ENCODE measurements around the gene CPB2.

Gene CPB2

GRCh38 chr13:46104868-46105267 is at the start of gene CPB2:
Gene CPB2, minus strand, starts transcription at chr13:46105033. Its CDS starts 24 bp downstream, at chr13:46105009.
- no peak for DNase-seq

- DNase-seq: no peak
These were observed 49.4 kb upstream of the CPB2 start for GRCh38 chr13:46154136-46154801.

DNA sequence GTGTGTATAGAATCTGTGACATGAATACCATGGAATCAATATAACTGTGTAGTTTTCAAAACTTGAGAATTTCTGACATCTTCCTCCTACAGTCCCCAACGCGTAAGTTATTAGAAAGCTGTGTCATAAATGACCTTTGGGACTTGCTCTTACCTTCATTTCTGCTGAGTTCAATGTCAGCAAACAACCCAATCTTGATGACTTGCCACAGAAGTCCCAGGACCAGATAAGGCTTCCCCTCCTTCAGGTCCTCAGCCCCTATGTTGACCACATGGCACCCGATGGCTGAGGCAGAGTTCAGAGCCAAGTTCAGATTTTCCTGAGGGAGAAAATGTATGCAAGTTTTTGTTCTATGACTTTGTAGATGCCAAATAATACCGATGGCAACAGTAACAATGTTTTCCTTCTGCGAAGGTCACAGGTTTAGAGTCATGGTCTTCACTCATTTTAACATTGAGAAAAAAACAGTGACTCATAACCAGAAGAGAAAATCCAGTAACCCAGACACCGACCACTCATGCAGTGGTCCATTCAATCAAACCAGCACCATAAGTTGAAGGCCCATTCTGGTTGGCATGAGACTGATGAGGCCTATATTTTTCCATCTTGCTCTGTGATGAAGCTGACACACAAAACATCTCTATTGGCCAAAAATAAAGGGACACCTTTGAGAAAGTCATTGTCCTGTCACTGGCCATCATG is 47.9 kb upstream of the CPB2 start:
- DNase-seq: no peak

DNA sequence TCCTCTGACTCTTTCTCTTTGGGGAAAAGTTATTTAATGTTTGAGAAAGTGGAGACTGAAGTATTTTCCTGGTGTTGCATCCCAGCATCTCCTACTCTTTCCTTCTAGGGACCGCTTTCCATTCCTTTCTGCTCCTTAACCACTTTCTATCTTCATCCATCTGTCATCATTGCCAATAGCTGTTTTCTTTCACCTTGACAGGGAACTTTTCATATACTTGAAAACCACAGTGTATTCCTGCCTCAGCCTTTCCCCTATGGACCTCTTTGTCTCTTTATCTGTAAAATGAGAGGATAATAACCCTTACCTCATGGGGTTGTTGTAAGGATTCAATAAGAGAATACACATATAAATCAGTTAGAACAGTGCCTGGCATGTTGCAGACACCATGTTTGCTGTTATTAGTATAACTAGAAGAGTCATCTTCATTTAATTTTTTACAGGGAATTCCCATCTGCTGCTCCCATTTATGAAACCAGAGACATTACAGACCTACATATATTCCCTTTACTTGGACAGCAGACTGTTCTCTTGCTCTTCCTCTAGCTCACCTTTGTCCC is 45.4 kb upstream of the CPB2 start:
- no peak for DNase-seq

DNA sequence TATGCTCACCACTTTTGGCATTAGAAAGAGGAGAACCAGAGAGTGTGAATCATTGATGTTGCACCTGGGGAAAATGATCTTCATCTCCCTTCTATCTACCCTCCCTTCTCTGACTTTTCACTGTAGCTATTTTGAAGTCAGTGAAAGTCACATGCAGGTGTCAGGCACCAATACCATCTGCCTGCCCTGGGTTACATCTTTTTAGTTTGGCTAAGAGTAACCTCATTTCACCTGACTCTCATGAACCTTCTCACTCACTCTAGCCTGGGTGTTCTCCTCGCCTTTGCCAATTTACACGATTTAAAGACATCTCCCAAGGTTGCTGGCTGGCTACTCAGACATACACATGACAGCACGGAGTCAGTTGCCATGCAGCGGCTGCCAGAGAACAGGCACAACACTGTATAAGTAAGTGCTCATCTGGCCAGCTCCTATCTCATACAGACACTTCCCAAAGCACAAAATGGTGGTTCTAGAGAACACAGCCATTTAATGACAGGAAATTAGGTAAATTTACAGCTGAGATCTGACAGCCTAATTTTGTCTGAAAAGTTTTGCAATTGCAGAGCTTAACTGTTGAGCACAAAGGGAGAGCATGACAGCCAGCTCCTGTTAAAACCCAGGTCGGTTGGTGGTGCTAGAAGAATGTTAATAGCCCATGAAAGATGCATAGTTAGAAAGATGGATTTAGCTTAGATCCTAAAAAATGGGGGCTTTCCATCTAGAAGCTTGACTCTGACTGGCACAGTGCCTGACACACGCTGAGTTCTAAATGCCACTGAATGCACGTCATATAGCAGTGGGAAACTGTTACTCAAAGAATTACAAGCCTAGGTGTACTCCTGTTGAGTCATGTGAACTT is 44.7 kb upstream of the CPB2 start:
- DNase-seq: no peak

DNA sequence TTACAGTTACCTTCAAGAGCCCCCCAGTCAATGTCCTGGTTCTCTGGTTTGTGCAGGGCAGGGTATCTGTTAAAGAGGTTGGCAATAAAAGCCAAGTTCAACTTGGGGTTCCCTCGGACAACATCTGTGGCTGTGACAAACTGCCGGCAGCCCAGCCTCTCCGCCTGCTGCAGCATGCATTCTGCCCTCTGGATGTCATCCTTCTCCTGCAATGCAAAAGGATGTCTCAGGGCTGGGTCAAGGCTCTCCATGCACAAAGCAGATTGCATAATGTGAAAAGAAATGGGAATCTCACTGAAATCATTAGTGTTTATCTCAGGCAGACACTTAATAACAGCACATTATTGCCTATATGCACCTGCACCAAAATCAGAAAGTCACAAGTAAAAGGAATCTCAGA is 42.1 kb upstream of the CPB2 start:
- DNase-seq: no peak

DNA sequence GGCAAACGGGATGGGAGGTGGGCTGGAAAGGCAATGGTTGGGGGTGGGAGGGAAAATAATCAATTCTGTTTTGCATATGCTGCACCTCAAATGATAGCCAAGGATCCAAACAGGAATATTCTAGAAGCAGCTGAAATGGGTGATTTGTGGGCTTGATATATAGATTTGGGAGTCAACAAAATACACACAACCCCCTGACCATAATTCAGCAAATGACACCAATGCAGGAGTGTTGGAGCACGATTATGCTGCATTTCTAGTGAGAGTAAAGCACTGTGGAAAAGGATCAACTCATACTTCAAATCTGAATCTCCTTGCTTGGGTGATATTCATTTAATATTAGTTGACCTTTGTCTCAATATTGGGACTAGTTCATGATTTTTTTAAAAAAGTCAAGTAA is 41.1 kb upstream of the CPB2 start:
- no peak for DNase-seq

DNA sequence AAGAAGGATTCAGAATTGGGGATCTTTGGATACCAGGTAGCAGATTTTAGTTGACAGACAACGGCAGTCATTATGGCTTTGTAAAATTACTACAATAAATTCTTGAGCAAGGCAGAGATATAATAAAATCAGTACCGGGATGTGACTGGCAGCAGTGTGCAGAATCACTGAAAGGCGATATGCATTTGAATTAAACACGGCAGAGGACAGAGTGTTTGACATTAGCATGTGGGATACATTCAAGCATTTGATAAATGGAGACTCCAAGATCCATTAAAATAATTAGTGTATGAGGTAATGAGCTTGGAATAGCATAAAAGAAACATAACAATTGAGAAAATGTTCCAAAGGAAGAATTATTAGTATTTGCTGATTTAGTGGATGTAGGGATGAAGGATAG is 40.3 kb upstream of the CPB2 start:
- no peak for DNase-seq

- no peak for DNase-seq
These were observed 38.4 kb upstream of the CPB2 start for GRCh38 chr13:46143184-46143701.

- no peak for DNase-seq
These were observed 37.9 kb upstream of the CPB2 start for GRCh38 chr13:46142776-46143175.

- DNase-seq: no peak
These were observed 35.2 kb upstream of the CPB2 start for GRCh38 chr13:46140044-46140443.

DNA sequence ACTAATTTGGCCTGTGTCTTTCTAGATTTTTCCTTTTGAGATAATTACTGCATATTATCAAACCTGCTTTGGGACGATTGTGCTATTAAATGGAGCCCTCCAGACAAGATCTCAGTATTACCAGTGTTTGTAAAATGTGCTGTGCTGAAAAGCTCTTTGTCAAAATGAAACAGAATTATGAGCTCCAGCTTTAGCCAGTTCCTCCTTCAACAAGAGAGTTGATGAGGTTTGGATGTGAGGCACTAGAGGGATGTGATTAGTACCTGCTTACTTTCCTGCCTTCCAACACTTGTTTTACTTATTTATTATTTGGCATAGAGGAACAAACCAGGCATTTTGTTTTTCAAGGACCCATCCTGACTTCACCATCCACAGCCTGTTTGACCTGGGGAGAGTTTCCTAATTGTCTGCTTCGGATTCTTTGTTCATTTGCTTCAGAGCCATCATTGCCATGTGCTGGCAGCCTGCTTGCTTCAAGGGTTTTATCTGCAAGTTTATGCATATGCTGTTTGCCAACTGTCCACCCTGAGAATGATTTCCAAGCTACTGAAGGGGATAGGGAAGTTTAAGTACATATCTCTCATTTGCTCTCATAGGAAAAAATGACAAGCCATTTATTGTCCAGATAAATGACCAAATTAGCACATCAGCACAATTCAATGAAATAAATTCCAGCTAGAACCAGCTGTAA is 32.9 kb upstream of the CPB2 start:
- no peak for DNase-seq

GRCh38 chr13:46136688-46137087 is 31.9 kb upstream of the CPB2 start:
- no peak for DNase-seq

DNA sequence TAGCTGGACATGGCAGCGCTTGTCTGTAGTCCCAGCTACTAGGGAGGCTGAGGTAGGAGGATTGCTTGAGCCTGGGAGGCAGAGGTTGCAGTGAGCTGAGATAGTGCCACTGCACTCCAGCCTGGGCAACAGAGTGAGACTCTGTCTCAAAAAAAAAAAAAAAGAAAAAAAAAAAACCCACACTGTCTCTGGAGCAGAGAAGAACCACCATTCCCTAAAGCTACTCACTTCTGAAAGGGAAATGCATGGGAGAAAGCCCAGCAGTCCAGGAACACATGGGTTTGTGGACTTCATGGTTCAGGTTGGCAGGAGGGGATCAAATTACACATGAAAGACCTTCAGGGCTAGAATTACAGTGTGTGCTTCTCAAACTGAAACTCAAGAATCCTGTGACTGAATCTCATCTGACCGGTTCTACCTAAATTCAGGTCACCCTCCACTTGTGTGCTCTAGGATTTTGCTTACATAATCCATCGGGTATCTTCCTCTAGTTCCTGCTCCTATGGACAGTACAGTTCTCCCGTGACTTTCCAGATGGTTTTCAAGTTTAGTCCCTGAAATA is 30.2 kb upstream of the CPB2 start:
- no peak for DNase-seq

DNA sequence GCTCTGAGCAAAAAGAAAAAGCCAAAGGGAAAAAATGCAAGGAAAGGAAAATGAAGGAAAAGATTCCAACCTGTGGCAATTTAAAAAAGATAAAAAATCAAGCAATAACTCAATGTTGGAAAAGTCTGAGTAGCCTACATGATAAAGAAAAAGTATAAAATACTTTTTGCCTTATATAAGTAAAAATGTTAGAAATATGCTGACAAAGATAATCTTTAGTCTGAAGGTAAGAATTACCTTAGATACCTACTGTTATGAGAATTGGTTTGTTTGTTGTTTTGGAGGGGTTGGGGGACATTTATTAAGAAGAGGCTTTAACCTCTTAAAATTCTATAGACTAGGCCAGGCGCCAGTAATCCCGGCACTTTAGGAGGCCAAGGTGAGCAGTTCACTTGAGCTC is 29.7 kb upstream of the CPB2 start:
- DNase-seq: no peak

DNA sequence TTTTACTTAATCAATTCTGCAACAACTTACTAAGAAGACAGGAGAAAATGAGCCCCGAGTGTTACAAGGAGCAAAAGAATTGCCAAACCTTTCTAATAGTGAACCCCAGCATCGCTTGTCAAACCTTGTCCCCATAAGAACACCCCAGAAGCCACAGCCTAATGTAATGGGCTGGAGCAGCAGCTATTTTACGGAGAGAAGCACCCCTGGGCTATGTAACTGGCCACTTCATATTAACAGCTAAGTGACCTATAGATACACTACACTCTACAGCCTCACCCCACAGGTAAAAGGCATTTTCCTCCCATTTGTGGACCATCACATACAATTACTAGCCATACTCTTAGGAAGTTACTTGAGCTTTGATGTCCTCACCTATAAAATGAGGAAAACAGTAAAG is 27.3 kb upstream of the CPB2 start:
- no peak for DNase-seq

DNA sequence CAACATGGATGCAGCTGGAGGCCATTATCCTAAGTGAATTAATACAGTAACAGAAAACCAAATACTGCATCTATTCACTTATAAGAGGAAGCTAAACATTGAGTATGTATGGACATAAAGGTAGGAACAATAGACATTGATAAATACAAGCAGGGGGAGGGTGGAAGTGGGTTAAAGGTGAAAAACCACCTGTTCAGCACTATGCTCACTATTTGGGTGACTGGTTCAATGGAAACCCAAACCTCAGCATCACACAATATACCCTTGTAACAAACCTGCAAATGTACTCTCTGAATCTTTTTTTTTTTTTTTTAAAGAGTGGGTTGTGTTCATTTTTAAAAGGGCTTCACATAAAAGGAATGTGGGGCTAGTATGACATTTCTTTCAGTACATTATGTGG is 26.9 kb upstream of the CPB2 start:
- no peak for DNase-seq

DNA sequence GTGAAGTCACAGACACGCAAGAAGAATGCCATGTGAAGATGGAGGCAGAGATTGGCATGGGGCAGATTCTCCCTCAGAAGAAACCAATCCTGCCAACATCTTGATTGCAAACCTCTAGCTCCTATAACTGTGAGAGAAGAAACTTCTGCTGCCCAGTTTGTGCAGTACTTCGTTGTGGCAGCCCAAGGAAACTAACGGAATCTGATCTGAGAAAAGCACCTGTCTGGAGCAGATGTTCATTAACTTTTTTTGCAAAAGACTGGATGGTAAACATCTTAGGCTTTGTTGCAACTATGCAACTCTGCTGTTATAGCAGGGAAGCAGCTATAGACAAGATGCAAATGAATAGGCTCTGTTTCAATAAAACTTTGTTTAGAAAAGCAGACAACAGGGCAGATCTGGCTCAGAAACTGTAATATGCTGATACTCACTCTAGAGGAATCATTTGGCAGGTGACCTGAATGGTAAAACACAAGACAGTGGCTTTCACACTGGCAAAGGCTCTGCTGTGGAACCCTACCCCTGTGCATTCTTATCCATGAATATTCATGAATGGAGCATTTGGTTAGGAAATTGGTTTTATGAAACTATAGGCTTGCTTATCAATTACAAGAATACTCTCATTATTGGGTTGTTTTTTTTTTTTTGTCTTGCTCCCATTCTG is 25.3 kb upstream of the CPB2 start:
- DNase-seq: no peak

DNA sequence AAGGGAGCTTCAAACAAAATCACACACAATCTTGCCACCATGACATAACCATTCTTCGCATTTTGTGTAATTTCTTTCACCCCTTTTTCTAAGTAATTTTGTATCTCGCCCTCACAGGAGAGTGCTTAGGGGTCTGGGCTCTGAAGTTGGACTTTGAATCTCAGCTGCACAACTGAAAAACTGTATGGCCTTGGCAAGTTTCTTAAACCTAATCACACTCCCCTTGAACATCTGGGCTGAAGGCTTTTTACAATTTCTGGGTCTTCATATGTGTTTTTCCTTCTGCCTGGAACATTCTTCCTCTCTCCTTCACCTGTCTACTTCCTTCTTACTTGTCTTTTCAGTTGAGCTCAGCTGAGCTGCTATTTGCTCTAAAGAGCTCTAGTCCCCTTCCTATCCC is 24.3 kb upstream of the CPB2 start:
- DNase-seq: no peak

DNA sequence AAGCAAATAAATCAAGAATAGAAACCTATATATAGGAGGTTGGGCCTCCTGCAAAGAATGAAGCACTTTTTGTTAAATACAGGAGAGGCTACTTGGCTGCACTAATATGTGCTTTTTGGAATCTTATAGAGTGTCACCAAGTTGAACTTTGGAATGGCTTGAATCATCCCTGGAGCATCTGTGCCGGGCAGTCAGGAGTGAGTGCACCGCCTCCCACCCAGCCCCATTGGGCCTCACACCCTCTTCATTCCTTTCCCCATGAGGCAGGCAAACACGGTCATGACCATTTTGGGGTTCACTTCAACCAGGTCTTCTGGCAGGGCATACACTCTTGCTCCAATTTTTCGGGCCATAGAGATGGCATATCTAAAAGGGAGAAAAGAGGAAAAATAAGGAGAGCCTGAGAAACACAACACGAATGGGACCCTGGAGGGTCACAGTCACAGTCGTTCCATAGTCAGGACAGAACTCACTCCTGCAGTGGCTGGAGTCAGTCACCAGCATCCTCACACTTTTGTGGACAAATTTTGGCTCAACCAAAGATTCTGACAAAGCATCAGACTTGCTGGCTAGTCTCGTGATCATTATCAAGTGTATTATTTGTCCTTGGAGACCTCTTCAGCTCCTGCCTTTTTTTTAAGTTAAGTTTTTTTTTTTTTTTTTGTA is 22.7 kb upstream of the CPB2 start:
- no peak for DNase-seq
